Aorta (tissue), 5 donors: Measurements from ENCODE around the gene DGKQ. TPM values are rescaled to one million over a fixed set of nuclear protein-coding genes. Genes with fewer than 3 reads are reported as not detected.
A peak's percentile ranks its signal among the peaks of the same experiment; 100 is the strongest.

Source experiments
- ATAC-seq: fragments of 200-7000 bp; cut with Tn5 transposase; one replicate; pipeline ENCODE4 v1.9.1; 2022; ENCODE audit warnings: moderate library complexity; ENCODE audit not compliant: low FRiP score
- DNase-seq, 2 donors: peaks; one replicate each; pipeline ENCODE4 v3.0.0-alpha.2; 2020
- H3K27ac ChIP-seq, 2 donors: one replicate each; pipeline ENCODE4 v1.5.1; 2013; ENCODE audit warnings: low read length in 2 of 2, mild to moderate bottlenecking in 2 of 2, moderate library complexity in 2 of 2, control low read depth in 1 of 2, inconsistent platforms in 1 of 2, low read depth in 1 of 2
- H3K27me3 ChIP-seq, 2 donors: one replicate each; pipeline ENCODE4 v1.6.1; 2013; ENCODE audit warnings: control low read depth in 1 of 2, low read length in 1 of 2, mild to moderate bottlenecking in 1 of 2, moderate library complexity in 1 of 2; ENCODE audit not compliant: insufficient read depth in 2 of 2, control insufficient read depth in 1 of 2
- H3K36me3 ChIP-seq, 2 donors: one replicate each; pipeline ENCODE4 v1.6.1; 2013; ENCODE audit warnings: control low read depth in 1 of 2, low read length in 1 of 2, mild to moderate bottlenecking in 1 of 2; ENCODE audit not compliant: insufficient read depth in 2 of 2, control insufficient read depth in 1 of 2
- H3K4me1 ChIP-seq, 2 donors: one replicate each; pipeline ENCODE4 v1.6.1; 2013; ENCODE audit warnings: low read length in 2 of 2, control low read depth in 1 of 2, mild to moderate bottlenecking in 1 of 2, moderate library complexity in 1 of 2; ENCODE audit not compliant: insufficient read depth in 2 of 2, control insufficient read depth in 1 of 2
- H3K4me3 ChIP-seq, 2 donors: one replicate each; pipeline ENCODE4 v1.5.1; 2013; ENCODE audit warnings: low read length in 2 of 2, control low read depth in 1 of 2, mild to moderate bottlenecking in 1 of 2
- H3K9me3 ChIP-seq: one replicate; pipeline ENCODE4 v1.6.1; 2013; ENCODE audit warnings: mild to moderate bottlenecking, low read length; ENCODE audit not compliant: control insufficient read depth
- WGBS, 2 donors: extraction: QIAGEN DNeasy Blood & Tissue Kit; methylation state at CpG; one replicate each; pipeline ENCODE4 v1.1.7; 2013; 5-methylcytosine and 5-hydroxymethylcytosine counted together
- intact Hi-C, 2 donors: fragments of 100-400 bp; cut with DNase I; formaldehyde crosslinking; loops; one replicate each; pipeline versions ENCODE4 v1.14.2 to v1.15.0; 2022
- polyA plus RNA-seq, 2 donors: library from polyadenylated mRNA; stranded (reverse); fragments of 200-250 nt; gene quantifications; one replicate each; pipeline ENCODE4 v1.2.3, GENCODE V29; 2013
- total RNA-seq, 2 donors: library from RNA; stranded (reverse); fragmentation: NEBNext Ultra II Directional; extraction: Animal tissue kit (Norgen Biotek cat#: 25700); gene quantifications; one replicate each; pipeline ENCODE4 v1.2.1, GENCODE V29; 2021
- donor health status: healthy with polysubstance abuse.
- donor health status: Bipolar disorder and iron deficiency.
- donor health status: DM: no; HTN: no; CAD: no.
- donor health status: DM: no; HTN: no; CAD: no.
- donor health status: DM: yes; HTN: yes; CAD: no.

The DGKQ gene
- total and polyA plus RNA-seq, 4 donors: 5.4 to 14.2 (median 12.3) TPM

GRCh38 chr4:998096-998691 lies 24.8 kb upstream of the DGKQ start:
- H3K36me3 ChIP-seq: no peaks in the 10 kb centered on the region
- no peak overlapping the region for H3K27ac ChIP-seq
- no peak overlapping the region for H3K4me3 ChIP-seq
- ATAC-seq (no peak), DNase-seq (no peak)
- intact Hi-C loops: no loop called here
- H3K4me1 ChIP-seq: no peaks in the 10 kb centered on the region
- no peaks in the 10 kb centered on the region for H3K9me3 ChIP-seq
- no peaks in the 10 kb centered on the region for H3K27me3 ChIP-seq
- WGBS, 2 donors: 41 to 49% methylated on average over 12 of the region's 12 CpGs

- 2% methylated on average over 62 to 68 of the region's 68 CpGs for WGBS, 2 donors
- H3K27me3 ChIP-seq: no peaks in the 10 kb centered on the region
- DNase-seq (no peak), ATAC-seq (no peak)
- H3K9me3 ChIP-seq: no peaks in the 10 kb centered on the region
- peak overlapping the region in 1 of 2 donors; percentile 5 for H3K4me3 ChIP-seq
- no peaks in the 10 kb centered on the region for H3K4me1 ChIP-seq
- no peak overlapping the region for H3K27ac ChIP-seq
- no peaks in the 10 kb centered on the region for H3K36me3 ChIP-seq
- intact Hi-C loops: no loop called here
Observed at GRCh38 chr4:997375-998071, 24.2 kb upstream of the DGKQ start.

GRCh38 chr4:996997-997374 lies 23.6 kb upstream of the DGKQ start:
- intact Hi-C loops: no loop called here
- no peaks in the 10 kb centered on the region for H3K27me3 ChIP-seq
- 4 to 5% methylated on average over 23 to 25 of the region's 25 CpGs for WGBS, 2 donors
- H3K27ac ChIP-seq: no peak overlapping the region
- H3K4me1 ChIP-seq: no peaks in the 10 kb centered on the region
- no peaks in the 10 kb centered on the region for H3K9me3 ChIP-seq
- DNase-seq (no peak), ATAC-seq (no peak)
- no peaks in the 10 kb centered on the region for H3K36me3 ChIP-seq
- peak overlapping the region in 1 of 2 donors; percentile 5 for H3K4me3 ChIP-seq

- intact Hi-C loops: no loop called here
- Histone ChIP-seq H3K9me3 (no peaks in the 10 kb centered on the region), H3K36me3 (no peaks in the 10 kb centered on the region), H3K27ac (no peak overlapping the region), H3K27me3 (no peaks in the 10 kb centered on the region), H3K4me3 (no peak overlapping the region), H3K4me1 (no peaks in the 10 kb centered on the region)
- 74 to 77% methylated on average over 14 to 15 of the region's 15 CpGs for whole genome bisulfite sequencing, 2 donors
- ATAC-seq (no peak), DNase-seq (no peak)
Observed at GRCh38 chr4:996030-996996, 22.9 kb upstream of the DGKQ start.

GRCh38 chr4:995311-996026 lies 22.1 kb upstream of the DGKQ start:
- no peaks in the 10 kb centered on the region for H3K9me3 ChIP-seq
- ATAC-seq: no peak
- no peak overlapping the region for H3K4me3 ChIP-seq
- intact Hi-C loops: no loop called here
- H3K27ac ChIP-seq: no peak overlapping the region
- H3K27me3 ChIP-seq: no peaks in the 10 kb centered on the region
- 89 to 93% methylated on average over 23 of the region's 23 CpGs for WGBS, 2 donors
- DNase-seq: no peak
- no peaks in the 10 kb centered on the region for H3K4me1 ChIP-seq
- H3K36me3 ChIP-seq: no peaks in the 10 kb centered on the region

GRCh38 chr4:993111-994029 lies 20.0 kb upstream of the DGKQ start, which contains the start of gene SLC26A1:
TSS of gene SLC26A1 (minus strand) at chr4:993404. CDS start at chr4:991703, 1,701 bp downstream.
- no peak within 1 kb of the TSS for H3K4me3 ChIP-seq
- H3K4me1 ChIP-seq: no peaks in the 10 kb centered on the region
- H3K27me3 ChIP-seq: no peaks in the 10 kb centered on the region
- DNase-seq: no peak
- no peak for ATAC-seq
- no peaks in the 10 kb centered on the region for H3K9me3 ChIP-seq
- intact Hi-C loops: no loop called here
- H3K36me3 ChIP-seq: no peaks in the 10 kb centered on the region
- H3K27ac ChIP-seq: no peak within 1 kb of the TSS
- WGBS, 2 donors: 89 to 93% methylated on average over 36 to 37 of the region's 37 CpGs

- H3K4me3 ChIP-seq: no peak overlapping the region
- intact Hi-C loops: no loop called here
- DNase-seq: no peak
- 85 to 86% methylated on average over 25 of the region's 25 CpGs for WGBS, 2 donors
- H3K9me3 ChIP-seq: no peaks in the 10 kb centered on the region
- H3K27me3 ChIP-seq: no peaks in the 10 kb centered on the region
- no peaks in the 10 kb centered on the region for H3K36me3 ChIP-seq
- H3K4me1 ChIP-seq: no peaks in the 10 kb centered on the region
- ATAC-seq: no peak
- no peak overlapping the region for H3K27ac ChIP-seq
Observed at GRCh38 chr4:992297-993110, 19.1 kb upstream of the DGKQ start.
